GM23248 (cell line): ENCODE measurements around the gene KRTAP5-5. TPM values are rescaled to one million over a fixed set of nuclear protein-coding genes. Genes with fewer than 3 reads are reported as not detected.

Experiments used
- DNase-seq: peaks from one replicate; pipeline ENCODE4 v3.0.0-alpha.2; 2015
- H2AFZ ChIP-seq: fragments of 200-600 bp; sonication (generic); 2 replicates; pipeline ENCODE4 v1.6.1; 2016; ENCODE audit warnings: antibody characterized with exemption
- H3F3A ChIP-seq: fragments of 200-600 bp; sonication (generic); 2 replicates; pipeline ENCODE4 v1.6.1; 2016; ENCODE audit warnings: mild to moderate bottlenecking, antibody characterized with exemption, mixed run types; ENCODE audit not compliant: insufficient read depth
- H3K27ac ChIP-seq: fragments of 200-600 bp; sonication (generic); 2 replicates; pipeline ENCODE4 v1.5.1; 2016; ENCODE audit warnings: mild to moderate bottlenecking
- H3K27me3 ChIP-seq: fragments of 200-600 bp; sonication (generic); replicated peaks from 2 replicates; pipeline ENCODE4 v1.6.1; 2016; ENCODE audit warnings: mild to moderate bottlenecking; ENCODE audit not compliant: insufficient read depth
- H3K36me3 ChIP-seq: fragments of 200-600 bp; sonication (generic); 2 replicates; pipeline ENCODE4 v1.6.1; 2016; ENCODE audit warnings: low read depth, mild to moderate bottlenecking
- H3K4me1 ChIP-seq: fragments of 200-600 bp; sonication (generic); 2 replicates; pipeline ENCODE4 v1.6.1; 2016; ENCODE audit warnings: mild to moderate bottlenecking; ENCODE audit not compliant: insufficient read depth
- H3K4me2 ChIP-seq: fragments of 200-600 bp; sonication (generic); one replicate; pipeline ENCODE4 v1.6.1; 2016; ENCODE audit warnings: mild to moderate bottlenecking; ENCODE audit not compliant: unreplicated experiment
- H3K4me3 ChIP-seq: fragments of 200-600 bp; sonication (generic); 2 replicates; pipeline ENCODE4 v1.5.1; 2016; ENCODE audit warnings: mild to moderate bottlenecking
- H3K79me2 ChIP-seq: fragments of 200-600 bp; sonication (generic); 2 replicates; pipeline ENCODE4 v1.6.1; 2016; ENCODE audit warnings: mild to moderate bottlenecking; ENCODE audit not compliant: insufficient read depth
- H3K9ac ChIP-seq: fragments of 200-600 bp; sonication (generic); 2 replicates; pipeline ENCODE4 v1.6.1; 2016; ENCODE audit warnings: mild to moderate bottlenecking
- H3K9me2 ChIP-seq: fragments of 200-600 bp; sonication (generic); 2 replicates; pipeline ENCODE4 v1.6.1; 2016; ENCODE audit warnings: mixed run types, mild to moderate bottlenecking, moderate library complexity; ENCODE audit not compliant: insufficient read depth
- H3K9me3 ChIP-seq: fragments of 200-600 bp; sonication (generic); one replicate; pipeline ENCODE4 v1.6.1; 2017; ENCODE audit warnings: low read depth
- H4K20me1 ChIP-seq: fragments of 200-600 bp; sonication (generic); 2 replicates; pipeline ENCODE4 v1.6.0; 2016; ENCODE audit not compliant: insufficient read depth
- EZH2 ChIP-seq: fragments of 200-600 bp; sonication (generic); IDR thresholded peaks from 2 replicates; pipeline ENCODE4 v1.6.1; 2018; ENCODE audit warnings: antibody characterized with exemption, mild to moderate bottlenecking; ENCODE audit not compliant: insufficient read depth, poor library complexity, severe bottlenecking
- EZH2phosphoT487 ChIP-seq: fragments of 200-600 bp; sonication (generic); IDR thresholded peaks from 2 replicates; pipeline ENCODE4 v1.6.1; 2018; ENCODE audit warnings: antibody characterized with exemption, moderate library complexity, mild to moderate bottlenecking, low read depth; ENCODE audit not compliant: insufficient read depth
- WGBS, 2 experiments: methylation state at CpG; one replicate each; pipeline ENCODE4 v1.1.6; 2015 to 2017; ENCODE audit warnings: low lambda C conversion rate in 2 of 2, low coverage in 1 of 2; ENCODE audit errors: missing lambda C conversion rate in 2 of 2; 5-methylcytosine and 5-hydroxymethylcytosine counted together
- in situ Hi-C: fragments of 300-500 bp; cut with MboI; formaldehyde crosslinking; loops from 2 replicates; pipeline ENCODE4 v1.15.0; 2020
- polyA plus RNA-seq: library from polyadenylated mRNA; unstranded; fragments of >200 nt; fragmentation: Nextera tagmentation; extraction: Ambion mirVana; gene quantifications from 2 replicates; pipeline ENCODE4 v1.2.1, GENCODE V29; 2016
- total RNA-seq: library from RNA; depleted of rRNA; stranded (reverse); fragments of >200 nt; shearing (Covaris generic); gene quantifications from 2 replicates; pipeline ENCODE4 v1.2.3, GENCODE V29; 2014

KRTAP5-5 gene
- total and polyA plus RNA-seq, 2 experiments from 2014 or later: not detected

DNA sequence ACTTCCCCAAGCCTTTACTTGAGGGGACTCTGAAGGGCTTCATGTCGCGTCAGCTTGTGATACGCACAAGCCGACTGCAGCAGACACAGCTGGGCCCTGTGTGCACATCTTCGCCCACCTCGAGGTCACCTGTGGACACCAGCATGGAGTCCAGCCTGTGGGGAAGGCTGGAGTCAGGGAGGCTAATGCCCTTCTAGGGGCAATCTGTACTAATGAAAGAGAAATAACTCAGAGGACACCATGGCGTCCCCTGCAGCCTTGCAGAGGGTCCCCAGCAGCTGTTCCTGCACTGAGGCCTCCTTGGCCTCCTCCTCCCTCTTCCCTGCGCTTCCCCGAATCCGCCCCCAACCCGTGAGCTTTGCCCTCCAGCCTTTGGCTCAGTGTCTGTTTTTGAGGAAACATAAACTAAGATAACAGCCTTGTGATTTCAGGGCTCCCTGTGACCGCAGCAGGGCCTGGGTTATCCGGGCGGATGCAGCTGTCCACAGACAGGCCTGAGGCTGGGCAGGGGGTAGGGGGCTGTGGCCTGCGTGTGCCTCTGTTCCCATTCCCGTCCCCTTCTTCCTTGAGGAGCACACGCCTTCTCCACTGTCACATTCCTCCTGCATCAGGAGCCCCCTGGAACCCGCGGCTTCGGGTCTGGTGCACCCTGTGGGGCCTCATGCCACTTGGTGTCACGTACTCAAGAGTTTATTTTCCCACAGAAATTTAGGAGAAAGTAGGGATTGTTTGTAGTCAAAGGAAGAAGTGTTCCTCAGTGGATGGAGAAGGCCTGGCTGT, 25.0 kb downstream of the KRTAP5-5 start:
- Histone ChIP-seq H3K27ac (no peak overlapping the region), H3K9ac (no peak overlapping the region), H4K20me1 (no peaks in the 10 kb centered on the region), H3K27me3 (peaks cover 17% of the 10 kb centered on the region), H2AFZ (no peak overlapping the region), H3K9me3 (no peaks in the 10 kb centered on the region), H3K36me3 (no peaks in the 10 kb centered on the region), H3K79me2 (no peaks in the 10 kb centered on the region), H3K4me1 (no peaks in the 10 kb centered on the region), H3K9me2 (no peaks in the 10 kb centered on the region), H3K4me3 (no peak overlapping the region), H3F3A (no peaks in the 10 kb centered on the region), H3K4me2 (no peak overlapping the region)
- no peak for DNase-seq
- in situ Hi-C loops: no loop called here
- 58 to 65% methylated on average over 21 of the region's 21 CpGs for WGBS, 2 experiments
- no peak for TF ChIP-seq EZH2
- no peak for TF ChIP-seq EZH2phosphoT487

DNA sequence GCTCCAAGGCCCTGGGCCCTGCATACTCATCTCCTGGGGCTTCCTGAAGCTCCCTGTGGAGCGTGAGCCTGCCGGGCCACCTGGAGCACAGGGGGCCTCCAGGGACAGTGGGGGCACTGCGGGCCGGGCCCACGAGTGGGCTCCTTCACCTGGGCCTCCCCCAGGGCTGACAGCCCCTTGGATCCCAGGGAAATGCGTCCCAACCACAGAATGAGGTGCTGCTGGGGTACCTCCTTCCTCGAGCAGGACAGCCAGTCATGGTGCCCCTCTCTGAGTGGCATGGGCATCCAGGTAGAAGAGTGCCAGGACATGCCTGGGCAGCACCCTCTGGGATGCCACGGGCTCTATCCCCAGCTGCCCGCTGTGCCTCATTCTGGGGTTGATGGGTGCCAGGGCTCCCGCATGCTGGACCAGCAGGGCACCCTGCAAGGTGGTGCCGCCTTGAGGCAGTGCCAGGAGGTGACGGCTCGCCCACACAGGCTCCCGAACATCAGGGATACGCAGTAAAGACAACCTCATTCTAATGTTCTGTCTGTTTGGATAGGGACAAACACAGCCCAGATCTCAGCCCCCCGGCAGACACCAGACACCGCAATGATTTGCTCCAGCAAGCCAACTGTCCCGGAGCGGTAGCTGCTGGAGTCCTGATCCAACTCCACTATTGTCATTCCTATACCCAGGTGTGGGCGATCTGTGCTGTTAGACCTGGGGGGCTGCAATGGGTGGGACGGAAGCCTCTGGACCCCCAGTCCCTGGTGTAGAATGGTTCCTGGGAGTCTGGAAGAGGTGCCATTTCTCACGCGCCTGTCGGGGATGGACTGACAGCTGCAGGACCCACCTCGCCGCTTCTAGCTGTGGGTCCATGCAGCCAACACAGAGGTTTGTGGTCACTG, 25.8 kb downstream of the KRTAP5-5 start:
- Histone ChIP-seq H3K4me2 (no peak overlapping the region), H2AFZ (no peak overlapping the region), H3K27ac (no peak overlapping the region), H3K79me2 (no peaks in the 10 kb centered on the region), H3K4me1 (no peaks in the 10 kb centered on the region), H4K20me1 (no peaks in the 10 kb centered on the region), H3K27me3 (peaks cover 25% of the 10 kb centered on the region), H3K4me3 (no peak overlapping the region), H3K9me3 (no peaks in the 10 kb centered on the region), H3K9ac (no peak overlapping the region), H3F3A (no peaks in the 10 kb centered on the region), H3K9me2 (no peaks in the 10 kb centered on the region), H3K36me3 (no peaks in the 10 kb centered on the region)
- TF ChIP-seq EZH2 (no peak), EZH2phosphoT487 (no peak)
- 64 to 66% methylated on average over 24 to 25 of the region's 26 CpGs for WGBS, 2 experiments
- in situ Hi-C loops: no loop called here
- DNase-seq: no peak

GRCh38 chr11:1656061-1656441, 26.5 kb downstream of the KRTAP5-5 start:
- 57 to 65% methylated on average over 9 of the region's 9 CpGs for WGBS, 2 experiments
- no peak for TF ChIP-seq EZH2
- no peak for TF ChIP-seq EZH2phosphoT487
- no peak overlapping the region for H3K4me2 ChIP-seq
- no peaks in the 10 kb centered on the region for H3K79me2 ChIP-seq
- no peak overlapping the region for H3K4me3 ChIP-seq
- H3K4me1 ChIP-seq: no peaks in the 10 kb centered on the region
- in situ Hi-C loops: no loop called here
- no peaks in the 10 kb centered on the region for H3K9me3 ChIP-seq
- no peak overlapping the region for H3K27ac ChIP-seq
- no peaks in the 10 kb centered on the region for H4K20me1 ChIP-seq
- DNase-seq: no peak
- no peaks in the 10 kb centered on the region for H3K36me3 ChIP-seq
- peaks cover 26% of the 10 kb centered on the region for H3K27me3 ChIP-seq
- no peaks in the 10 kb centered on the region for H3F3A ChIP-seq
- H2AFZ ChIP-seq: no peak overlapping the region
- H3K9ac ChIP-seq: no peak overlapping the region
- H3K9me2 ChIP-seq: no peaks in the 10 kb centered on the region

- DNase-seq: no peak
Measured at GRCh38 chr11:1656670-1657069, 27.1 kb downstream of the KRTAP5-5 start.

More at GRCh38 chr11:1656670-1657069, 27.1 kb downstream of the KRTAP5-5 start:
- H3K9me3 ChIP-seq: no peaks in the 10 kb centered on the region
- H3K9ac ChIP-seq: no peak overlapping the region
- H4K20me1 ChIP-seq: no peaks in the 10 kb centered on the region
- H3K27me3 ChIP-seq: peaks cover 23% of the 10 kb centered on the region
- no peak overlapping the region for H2AFZ ChIP-seq
- H3K9me2 ChIP-seq: no peaks in the 10 kb centered on the region
- H3K4me3 ChIP-seq: no peak overlapping the region
- TF ChIP-seq EZH2phosphoT487 (no peak), EZH2 (no peak)
- no peaks in the 10 kb centered on the region for H3K36me3 ChIP-seq
- 46 to 49% methylated on average over 7 of the region's 7 CpGs for WGBS, 2 experiments
- no peak overlapping the region for H3K27ac ChIP-seq
- H3K4me2 ChIP-seq: no peak overlapping the region
- H3K4me1 ChIP-seq: no peaks in the 10 kb centered on the region
- H3K79me2 ChIP-seq: no peaks in the 10 kb centered on the region
- H3F3A ChIP-seq: no peaks in the 10 kb centered on the region
- in situ Hi-C loops: no loop called here
